ENCODE measurements around the gene SVBP.
A peak's percentile ranks its signal among the peaks of the same experiment; 100 is the strongest.
"Not testable (repeated sequence)": the region's sequence is repeated elsewhere in the genome, so short reads cannot be mapped to it uniquely, and the experiment has no call there.

The SVBP gene, protein sequence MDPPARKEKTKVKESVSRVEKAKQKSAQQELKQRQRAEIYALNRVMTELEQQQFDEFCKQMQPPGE

DNA sequence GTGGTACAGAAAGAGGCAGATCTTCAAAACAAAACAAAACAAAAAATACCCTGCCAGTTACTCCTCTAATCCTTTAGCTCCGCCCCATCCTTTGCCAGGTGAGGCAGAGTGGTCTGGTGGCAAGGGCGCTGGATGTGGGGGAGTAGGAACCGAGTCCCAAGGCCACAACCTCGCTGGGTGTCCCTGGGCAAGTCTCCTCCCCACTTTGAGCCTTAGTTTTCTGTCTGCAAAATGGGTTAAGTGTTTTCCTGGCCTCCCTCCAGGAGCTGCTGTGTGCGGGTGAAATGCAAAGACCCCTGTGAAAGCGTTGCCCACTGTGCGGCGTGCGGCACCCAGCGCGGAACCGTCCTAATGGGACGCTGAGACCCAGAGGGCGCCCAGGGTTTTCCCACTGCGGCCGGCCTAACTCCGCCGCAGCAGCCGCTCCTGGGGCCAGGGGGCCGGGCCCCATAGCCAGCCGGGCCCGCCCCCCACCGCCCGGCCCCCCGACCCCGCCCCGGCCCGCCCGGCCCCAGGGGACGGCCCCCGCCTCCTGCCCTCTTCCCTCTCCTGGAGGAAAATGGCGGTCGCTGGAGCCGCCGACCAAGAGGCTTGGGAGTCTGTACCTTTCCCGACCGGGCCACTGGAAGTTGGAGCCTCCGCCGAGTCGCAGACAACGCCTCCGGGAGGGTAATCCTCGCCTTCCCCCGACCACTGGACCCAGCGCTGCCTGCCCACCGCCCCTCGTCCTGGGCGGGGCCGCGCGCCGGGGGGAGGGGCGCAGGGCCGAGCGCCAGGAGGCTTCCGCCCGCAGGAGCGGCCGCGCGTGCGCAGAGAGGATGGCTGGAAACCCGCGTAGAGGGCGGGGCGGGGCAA lies at the start of gene SVBP, which contains the start of gene ERMAP:
TSS of gene SVBP (minus strand) at position 813 of the 855 bp plus-strand sequence. CDS start 853 bp downstream, outside the sequence.
TSS of gene ERMAP (plus strand) at position 538 of the 855 bp plus-strand sequence. CDS start 13,327 bp downstream, outside the sequence.
- DNase-seq (ENCODE audit: low spot score) = peak; percentile 80

DNA sequence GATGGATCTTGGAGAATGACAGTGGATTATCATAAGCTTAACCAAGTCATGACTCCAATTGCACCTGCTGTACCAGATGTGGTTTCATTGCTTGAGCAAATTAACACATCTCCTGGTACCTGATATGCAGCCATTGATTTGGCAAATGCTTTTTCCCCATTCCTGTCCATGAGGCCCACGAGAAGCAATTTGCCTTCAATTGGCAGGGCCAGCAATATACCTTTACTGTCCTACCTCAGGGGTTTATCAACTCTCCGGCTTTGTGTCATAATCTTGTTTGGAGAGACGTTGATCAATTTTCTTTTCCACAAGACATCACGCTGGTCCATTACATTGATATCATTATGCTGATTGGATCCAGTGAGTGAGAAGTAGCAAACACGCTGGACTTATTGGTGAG lies 49.4 kb upstream of the SVBP start:
- DNase-seq (ENCODE audit: low spot score) = no peak

DNA sequence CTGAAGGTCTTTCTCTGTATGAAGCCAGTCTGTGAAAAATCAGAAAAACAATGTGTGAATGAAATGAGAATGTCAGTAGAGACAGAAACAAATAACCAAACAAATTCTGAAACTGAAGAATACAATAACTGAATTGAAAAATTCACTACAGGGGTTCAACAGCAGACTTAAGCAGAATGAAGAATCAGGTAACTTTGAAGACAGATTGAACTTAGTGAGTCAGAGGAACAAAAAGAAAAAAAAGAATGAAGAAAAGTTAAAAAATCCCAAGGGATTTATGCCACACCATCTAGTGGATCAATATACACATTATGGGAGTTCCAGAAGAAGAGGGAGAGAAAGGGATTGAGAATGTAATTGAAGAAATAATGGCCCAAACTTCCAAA lies 43.8 kb upstream of the SVBP start:
- DNase-seq (ENCODE audit: low spot score) = no peak

DNA sequence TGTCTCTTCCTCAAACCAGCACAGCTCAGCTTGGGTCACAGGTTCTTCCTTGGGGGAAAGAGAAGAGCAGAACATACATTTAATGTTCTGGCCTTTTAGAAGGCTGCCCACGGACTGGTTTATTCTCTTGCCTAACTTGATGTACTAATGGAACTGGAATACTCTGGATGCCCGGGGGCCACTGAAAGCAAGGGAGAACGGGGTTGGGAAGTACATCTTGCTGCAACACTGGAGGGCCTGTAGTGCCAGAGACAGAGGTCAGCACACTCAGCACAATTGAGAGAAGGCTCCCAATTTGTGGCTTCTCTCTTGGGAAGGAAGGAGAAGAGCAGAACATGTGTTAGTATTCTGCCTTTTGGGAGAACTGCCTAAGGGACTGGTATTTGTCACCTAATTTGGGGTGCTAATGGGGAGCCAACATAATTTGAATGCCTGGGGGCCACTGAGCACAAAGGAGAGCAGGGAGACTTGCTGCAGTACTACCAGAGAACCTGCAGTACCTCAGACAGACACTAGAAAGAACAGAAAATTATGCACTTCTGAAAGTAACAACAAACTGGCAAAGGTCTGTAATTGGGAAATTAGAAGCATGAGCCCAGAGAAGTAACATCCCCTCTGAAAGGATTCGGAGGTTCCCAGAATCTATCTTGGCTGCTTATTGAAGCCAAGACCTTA lies 43.3 kb upstream of the SVBP start:
- DNase-seq (ENCODE audit: low spot score) = no peak

DNA sequence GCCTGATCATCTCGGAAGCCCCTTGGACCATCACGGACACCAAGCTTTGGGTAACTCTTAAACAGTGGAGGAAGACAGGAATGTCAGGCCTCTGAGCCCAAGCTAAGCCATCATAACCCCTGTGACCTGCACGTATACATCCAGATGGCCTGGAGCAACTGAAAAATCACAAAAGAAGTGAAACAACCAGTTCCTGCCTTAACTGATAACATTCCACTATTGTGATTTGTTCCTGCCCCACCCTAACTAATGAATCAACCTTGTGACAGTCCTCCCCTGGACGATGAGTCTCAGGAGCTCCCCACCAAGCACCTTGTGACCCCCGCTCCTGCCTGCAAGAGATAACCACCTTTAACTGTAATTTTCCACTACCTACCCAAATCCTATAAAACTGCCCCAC lies 42.2 kb upstream of the SVBP start:
- DNase-seq (ENCODE audit: low spot score) = not testable (repeated sequence)

DNA sequence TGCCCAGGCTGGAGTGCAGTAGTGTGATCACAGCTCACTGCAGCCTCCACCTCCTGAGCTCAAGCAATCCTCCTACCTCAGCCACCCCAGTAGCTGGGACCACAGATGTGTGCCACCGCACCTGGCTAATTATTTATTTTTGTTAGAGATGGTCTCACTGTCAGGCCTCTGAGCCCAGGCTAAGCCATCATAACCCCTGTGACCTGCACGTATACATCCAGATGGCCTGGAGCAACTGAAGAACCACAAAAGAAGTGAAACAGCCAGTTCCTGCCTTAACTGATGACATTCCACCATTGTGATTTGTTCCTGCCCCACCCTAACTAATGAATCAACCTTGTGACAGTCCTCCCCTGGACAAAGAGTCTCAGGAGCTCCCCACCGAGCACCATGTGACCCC lies 39.4 kb upstream of the SVBP start:
- not testable (repeated sequence) for DNase-seq (ENCODE audit: low spot score)

DNA sequence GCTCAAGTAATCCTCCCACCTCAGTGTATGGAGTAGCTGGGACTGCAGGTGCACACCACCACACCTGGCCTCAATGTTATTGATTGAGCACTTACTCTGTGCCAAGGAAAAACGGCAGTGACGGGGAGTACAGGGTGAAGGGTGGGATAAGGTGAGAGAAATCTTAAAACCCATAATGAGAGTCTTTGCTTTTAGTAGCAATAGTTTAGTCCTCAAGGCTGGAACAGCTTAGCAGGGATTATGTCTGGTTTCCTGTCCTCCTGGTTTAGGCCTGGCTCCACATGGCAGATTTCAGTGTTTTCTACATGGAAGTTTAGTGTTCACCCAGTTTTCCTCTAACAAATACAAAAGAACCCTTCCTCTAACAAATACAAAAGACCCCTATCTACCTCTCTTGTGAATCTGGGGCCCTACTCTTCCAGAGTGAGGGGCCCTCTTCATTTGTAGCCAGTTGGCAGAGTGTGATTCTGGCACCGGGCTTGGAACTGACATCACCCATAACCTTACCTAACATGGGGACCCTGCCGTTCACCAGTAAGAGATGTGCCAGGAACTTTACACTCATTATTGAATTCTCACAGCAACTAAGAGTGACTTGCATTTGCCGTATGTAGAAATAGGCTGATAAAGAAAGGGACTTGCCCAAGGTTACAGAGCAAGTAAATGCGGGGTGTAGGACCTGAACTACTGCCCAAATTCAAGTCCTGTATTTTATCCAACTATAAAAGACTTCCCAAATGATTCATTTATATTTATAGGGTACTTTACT lies 36.1 kb upstream of the SVBP start:
- DNase-seq (ENCODE audit: low spot score) = no peak

DNA sequence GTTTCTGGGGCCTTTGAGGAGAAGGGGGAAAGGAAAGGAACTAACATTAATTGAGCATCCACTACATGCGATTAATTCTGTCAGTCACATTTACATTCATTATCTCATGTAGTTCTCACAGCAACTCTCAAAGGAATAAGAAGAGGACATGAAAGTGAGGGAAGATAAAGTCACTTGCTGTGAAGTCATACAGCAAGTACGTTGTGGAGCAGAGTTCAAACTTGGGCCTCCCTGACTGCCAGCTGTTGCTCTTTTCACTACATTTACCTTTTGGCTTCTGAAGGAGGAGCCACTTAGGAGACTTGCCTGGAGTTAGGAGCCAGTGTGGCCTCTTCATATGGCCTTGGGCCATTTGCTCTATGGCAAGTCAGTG lies 35.4 kb upstream of the SVBP start:
- no peak for DNase-seq (ENCODE audit: low spot score)

DNA sequence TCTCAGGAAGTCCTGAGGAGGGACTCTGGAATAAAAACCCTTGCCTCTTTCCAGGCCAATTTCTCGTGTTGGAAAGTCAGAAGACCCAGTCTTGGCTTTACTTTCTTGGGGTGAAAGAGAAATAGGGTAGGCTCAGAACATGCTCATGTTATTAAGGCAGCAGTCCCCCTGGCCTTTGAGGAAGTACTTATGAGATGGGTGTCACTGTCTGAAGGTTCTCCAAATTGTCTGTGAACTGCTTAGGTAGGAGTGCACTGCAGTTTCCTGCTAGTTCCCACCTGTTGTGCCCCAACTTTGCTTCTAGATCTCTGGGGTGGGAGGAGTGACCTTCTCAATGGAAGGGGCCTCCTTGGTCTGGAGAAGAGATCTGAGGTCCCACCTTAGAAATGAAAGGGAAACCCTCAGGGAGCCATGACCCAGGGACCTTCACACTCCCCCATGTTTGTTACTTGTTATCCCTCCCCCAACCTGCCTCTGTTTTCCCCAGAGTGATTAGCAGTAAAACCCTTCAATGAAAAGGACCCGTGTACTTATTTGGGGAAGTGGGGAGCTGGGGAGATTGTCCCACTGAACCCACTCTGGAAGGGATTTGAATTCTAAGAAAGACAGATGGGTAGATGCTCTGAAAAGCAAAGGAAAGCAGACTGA lies 34.9 kb upstream of the SVBP start:
- no peak for DNase-seq (ENCODE audit: low spot score)

DNA sequence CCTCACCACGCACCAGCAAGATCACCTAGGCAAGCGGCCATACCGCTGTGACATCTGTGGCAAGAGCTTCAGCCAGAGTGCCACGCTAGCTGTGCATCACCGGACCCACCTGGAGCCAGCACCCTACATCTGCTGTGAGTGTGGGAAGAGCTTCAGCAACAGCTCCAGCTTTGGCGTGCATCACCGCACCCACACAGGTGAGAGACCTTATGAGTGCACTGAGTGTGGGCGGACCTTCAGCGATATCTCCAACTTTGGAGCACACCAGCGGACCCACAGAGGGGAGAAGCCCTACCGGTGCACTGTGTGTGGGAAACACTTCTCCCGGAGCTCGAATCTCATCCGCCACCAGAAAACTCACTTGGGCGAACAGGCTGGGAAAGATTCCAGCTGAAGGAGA lies 34.2 kb upstream of the SVBP start:
- no peak for DNase-seq (ENCODE audit: low spot score)

DNA sequence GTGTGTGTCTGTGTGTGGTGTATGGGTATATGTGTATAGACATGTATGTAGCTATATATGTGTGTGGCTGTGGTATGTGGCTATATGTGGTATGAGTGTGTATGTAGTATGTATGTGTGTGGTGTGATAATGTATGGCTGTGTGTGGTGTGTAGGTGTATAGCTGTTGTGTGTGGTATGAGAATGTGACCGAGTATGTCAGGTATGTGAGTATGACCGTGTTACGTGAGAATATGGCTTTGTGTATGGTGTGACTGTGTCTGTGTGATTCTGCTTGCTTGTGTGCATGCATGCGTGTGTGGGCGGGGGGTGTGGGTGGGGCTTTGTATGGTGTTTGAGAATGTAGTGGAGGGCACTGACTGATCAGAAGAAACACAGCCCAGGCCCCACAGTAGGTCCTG lies 32.7 kb upstream of the SVBP start:
- DNase-seq (ENCODE audit: low spot score) = no peak

DNA sequence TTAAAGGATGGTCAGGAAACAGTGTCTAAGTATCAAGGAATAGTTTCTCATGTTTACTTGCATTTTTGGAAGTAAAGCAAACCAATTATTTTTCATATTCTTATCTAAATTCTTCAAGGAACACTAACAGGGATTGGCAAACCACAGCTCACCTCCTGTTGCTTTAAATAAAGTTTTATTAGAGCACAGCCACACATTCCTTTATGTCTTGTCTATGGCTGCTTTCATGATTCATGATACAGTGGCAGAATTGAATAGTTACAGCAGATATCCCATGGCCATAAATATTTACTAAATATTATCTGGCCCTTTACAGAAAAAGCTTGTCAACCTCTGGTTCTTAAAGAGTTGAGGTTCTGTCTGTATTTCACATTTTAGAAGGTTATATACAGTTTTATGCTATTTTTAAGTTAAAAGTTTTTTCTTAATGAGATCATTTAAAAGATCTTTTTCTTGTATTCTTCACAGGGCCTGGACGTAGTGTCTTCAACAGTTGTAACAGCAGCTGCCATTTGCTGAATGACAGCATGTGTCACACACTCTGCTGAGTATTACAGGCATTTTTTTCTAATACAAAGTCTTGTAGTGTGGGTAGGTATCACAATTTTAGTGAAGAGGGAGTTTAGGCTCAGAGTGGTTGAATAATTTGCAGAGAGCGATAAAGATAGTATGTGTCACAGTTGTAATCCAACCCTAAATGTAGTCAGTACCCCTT lies 31.8 kb upstream of the SVBP start:
- DNase-seq (ENCODE audit: low spot score) = no peak

DNA sequence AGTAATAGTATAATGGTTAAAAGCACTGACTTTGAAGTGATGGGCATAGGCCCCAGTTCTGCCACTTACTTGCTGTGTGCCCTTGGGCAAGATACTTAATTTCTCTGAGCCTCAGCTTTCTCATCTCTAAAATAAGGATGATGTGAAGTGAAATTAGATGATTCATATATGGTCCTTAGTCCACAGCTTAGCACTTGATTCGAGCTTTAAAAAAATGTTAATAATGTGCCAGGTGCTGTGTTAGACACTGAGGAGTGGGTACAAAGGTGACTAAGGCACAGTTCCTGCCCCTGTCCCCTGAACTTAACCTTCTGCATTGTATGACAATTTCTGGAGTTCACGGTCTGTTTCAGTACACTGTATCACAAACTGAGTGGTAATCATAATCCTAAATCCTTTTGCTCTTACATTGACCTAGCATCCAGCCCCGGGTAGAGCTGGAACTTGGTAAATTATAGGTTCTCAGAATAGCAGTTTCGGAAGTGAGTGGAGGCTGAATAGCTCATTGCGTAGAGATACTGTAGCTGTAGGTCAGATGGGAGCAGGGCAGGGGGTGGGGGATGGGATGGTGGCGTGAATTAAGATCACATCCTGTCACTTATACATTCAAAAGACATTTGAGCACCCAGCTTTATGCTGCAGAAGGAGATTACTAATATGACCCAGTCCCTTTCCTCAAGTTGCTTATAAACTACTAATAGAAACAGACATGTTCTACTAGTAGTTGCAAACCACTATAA lies 30.7 kb upstream of the SVBP start:
- no peak for DNase-seq (ENCODE audit: low spot score)

DNA sequence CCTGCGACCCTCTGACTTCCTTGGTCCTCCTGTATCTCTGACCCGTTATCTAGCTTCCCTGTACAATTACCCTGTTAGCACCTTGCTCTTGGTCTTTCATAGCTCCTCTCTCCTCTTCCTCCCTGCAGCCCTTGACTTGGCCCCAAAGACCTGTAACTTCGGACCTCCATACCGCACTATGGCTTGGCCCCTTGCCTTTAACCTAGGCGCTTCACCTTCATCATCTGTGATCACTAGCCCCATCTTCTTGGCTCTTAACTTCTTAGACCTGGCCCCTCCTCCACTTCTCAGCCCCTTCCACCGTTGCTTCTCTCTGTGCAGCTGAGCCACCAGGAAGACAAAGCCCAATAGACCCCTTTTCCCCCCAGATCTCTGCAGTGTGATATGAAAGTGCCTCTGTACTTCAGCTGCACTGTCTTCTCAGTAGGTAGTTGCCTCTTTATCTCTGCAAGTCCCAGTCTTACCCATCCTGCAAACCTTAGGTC lies 30.0 kb upstream of the SVBP start:
- no peak for DNase-seq (ENCODE audit: low spot score)

DNA sequence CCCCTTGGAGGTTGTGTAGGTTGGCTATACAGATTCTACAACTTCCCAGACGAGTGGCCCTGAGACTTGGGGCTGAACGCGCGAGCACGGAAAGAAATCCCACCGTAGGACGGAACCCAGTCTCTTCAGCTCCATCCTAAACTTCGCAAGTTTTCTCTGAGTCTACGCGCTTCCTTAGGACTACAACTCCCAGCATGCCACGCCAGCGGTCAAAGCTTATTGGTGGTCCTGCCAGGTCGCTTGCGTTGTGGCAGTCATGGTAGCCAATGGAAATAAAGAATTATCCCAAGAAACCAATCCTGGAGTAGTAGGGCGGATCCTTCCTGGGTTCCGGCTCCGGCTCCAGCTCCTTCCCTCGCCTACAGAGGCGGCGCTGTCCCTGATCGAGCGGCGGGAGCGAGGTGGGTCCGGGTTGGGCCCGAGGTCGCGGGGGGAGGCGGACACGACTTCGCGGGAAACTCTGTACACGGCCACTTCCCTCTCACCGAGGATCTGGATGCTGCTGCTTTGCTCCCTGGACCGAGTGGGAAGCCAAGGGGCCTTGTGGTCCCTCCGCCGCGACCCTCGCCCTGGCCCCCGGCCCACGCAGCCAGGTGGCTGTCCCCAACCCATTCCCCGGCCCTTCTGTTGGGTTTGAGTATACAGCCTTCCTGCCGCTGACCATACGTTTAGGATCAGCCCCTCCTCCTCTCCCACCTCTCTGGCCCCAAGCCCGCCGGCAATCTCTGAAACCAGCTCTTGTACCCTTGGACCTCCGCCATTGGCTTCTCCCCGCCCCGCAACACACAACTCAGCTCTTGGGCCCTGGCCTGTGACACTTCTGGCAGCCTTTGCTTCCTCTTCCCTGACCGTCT lies 29.3 kb upstream of the SVBP start, which contains the start of gene ZNF691:
TSS of gene ZNF691 (plus strand) at position 357 of the 854 bp plus-strand sequence. CDS start 3,046 bp downstream, outside the sequence.
- peak; percentile 99 for DNase-seq (ENCODE audit: low spot score)

DNA sequence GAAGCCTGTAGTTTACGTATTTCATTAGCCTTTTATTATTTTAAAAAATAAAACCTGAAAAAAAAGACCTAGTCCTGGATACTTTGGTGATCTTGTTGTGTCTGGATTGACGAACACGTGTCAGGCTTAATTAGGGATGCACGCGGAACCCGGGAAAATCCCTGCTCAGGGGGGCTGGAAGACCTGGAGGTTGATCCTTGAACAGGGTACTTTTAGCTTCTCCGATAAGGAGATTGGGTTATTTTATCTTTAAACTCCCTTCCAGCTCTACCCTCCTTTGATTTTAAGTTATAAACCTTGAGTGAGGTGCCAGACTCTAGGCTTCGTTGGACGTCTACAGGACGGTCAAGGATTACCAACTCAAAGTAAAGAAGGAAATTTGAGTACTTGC lies 28.7 kb upstream of the SVBP start:
- no peak for DNase-seq (ENCODE audit: low spot score)

DNA sequence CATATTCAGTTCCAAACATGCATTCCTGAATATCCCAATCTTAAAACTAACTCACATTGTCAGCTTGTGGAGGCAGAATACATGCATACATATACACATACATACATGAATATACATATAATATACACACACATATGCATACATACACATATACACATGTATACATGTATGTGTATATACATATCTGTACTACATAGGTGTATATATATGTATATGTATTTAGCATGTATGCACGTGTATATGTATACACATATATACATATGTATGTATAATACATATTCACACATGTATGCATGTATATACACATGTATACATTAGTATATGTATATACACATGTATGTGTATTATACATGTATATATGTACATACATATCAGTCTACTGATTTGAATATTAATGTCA lies 28.0 kb upstream of the SVBP start:
- DNase-seq (ENCODE audit: low spot score) = no peak

DNA sequence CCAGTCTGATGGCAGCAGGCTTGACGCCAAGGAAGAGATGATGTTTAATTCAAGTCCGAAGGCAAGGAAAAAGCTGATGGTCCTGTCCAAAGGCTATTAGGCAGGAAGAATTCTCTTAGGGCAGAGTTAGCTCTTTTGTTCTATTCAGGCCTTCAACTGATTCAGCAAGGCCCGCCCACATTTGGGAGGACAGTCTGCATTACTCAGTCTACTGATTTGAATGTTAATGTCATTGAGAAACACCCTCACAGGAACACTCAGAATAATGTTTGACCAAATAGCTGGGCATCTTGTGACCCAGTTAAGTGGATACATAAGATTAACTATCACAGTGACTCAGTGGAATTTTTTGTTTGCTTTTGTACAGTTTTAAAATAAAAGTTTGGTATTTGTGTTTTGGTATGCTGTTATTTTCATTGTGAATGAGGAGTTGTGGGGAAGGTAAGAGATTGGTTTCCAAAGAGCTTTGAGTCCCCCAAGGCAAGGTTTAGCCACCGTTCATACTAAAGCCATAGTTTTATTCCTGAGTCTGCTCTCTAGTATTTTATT lies 27.5 kb upstream of the SVBP start:
- no peak for DNase-seq (ENCODE audit: low spot score)

Measured in pons (tissue), 1 donor.